ENCODE data around the gene FLT3. TPM values are rescaled to one million over a fixed set of nuclear protein-coding genes. Genes with fewer than 3 reads are reported as not detected.

The FLT3 gene
- total RNA-seq, 4 donors from 2014 or later = 0.06 to 1.8 (median 0.53) TPM

DNA sequence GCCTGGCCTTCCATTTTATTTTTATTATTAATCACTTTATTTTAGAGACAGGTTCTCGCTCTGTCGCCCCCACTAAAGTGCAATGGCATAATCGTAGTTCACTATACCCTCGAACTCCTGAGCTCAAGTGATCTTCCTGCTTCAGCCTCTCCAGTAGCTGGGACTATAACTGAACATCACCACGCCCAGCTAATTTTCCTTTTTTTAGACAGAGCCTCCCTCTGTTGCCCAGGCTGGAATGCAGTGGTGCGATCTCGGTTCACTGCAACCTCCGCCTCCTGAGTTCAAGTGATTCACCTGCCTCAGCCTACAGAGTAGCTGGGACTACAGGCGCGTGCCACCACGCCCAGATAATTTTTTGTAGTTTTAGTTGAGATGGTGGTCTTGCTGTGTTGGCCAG, 31.3 kb upstream of the FLT3 start:
- Histone ChIP-seq H3K4me3 (no peak overlapping the region), H3K4me1 (peaks cover 0 to 3% (median 0%) of the 10 kb centered on the region in 4 donors), H3K9me3 (no peaks in the 10 kb centered on the region), H3K36me3 (no peaks in the 10 kb centered on the region), H3K27me3 (peaks cover 0 to 5% (median 0%) of the 10 kb centered on the region in 4 donors), H3K27ac (replicated peaks in 1 of 4) (no peak overlapping the region)
- TF ChIP-seq, protein P1, sequence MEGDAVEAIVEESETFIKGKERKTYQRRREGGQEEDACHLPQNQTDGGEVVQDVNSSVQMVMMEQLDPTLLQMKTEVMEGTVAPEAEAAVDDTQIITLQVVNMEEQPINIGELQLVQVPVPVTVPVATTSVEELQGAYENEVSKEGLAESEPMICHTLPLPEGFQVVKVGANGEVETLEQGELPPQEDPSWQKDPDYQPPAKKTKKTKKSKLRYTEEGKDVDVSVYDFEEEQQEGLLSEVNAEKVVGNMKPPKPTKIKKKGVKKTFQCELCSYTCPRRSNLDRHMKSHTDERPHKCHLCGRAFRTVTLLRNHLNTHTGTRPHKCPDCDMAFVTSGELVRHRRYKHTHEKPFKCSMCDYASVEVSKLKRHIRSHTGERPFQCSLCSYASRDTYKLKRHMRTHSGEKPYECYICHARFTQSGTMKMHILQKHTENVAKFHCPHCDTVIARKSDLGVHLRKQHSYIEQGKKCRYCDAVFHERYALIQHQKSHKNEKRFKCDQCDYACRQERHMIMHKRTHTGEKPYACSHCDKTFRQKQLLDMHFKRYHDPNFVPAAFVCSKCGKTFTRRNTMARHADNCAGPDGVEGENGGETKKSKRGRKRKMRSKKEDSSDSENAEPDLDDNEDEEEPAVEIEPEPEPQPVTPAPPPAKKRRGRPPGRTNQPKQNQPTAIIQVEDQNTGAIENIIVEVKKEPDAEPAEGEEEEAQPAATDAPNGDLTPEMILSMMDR (IDR thresholded peaks at IDR 0.05) = no peak
- TF ChIP-seq EP300 (IDR thresholded peaks at IDR 0.05) = no peak
- TF ChIP-seq POLR2AphosphoS5 (IDR thresholded peaks at IDR 0.05) = no peak
- no peak for TF ChIP-seq POLR2A (IDR thresholded peaks at IDR 0.05; ENCODE audit: low read depth)
- WGBS = 91% methylated on average over 11 of the region's 11 CpGs
- DNase-seq (ENCODE audit: extremely low spot score) = no peak
- intact Hi-C loops (cut with DNase I) = no loop called here

DNA sequence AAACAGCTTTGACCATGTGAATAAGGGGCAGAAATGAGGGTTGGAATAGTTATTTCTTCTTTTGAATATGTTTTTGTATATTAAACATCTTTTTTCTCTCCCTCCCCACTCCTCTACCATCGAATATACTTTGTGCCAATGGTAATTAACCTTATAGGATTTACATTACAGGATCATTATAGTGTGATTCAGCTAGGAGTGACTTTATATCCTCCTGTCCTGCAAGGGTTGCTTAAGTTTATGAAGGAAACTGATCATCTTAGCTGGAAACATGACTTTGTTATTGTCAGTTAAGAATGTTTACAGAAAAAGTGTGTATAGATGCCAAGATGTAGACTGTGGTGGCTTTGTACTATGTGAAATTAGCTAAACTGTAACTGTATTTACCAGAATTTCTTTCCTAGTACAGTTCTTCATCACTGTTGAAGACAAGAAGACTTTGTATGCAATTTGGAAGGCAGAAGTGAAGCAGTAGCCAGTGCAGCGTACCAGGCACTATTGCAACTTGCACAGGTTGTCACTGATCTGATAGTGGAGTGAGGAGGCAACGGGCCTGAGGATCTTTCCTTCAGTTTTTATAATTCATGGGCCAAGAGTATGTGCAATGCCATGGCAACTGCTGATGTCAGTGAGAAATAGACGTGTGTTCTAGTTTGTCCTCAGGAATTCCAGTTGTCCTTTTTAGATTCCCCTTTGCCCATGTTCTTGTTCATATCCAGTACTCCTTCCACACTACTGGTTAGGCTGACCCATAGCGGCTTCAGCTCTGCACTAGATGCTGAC, 29.7 kb upstream of the FLT3 start:
- intact Hi-C loops (cut with DNase I) = no loop called here
- WGBS = 68% methylated on average over 5 of the region's 5 CpGs
- Histone ChIP-seq H3K27ac (replicated peaks in 1 of 4) (no peak overlapping the region), H3K4me1 (no peaks in the 10 kb centered on the region), H3K4me3 (no peak overlapping the region), H3K27me3 (peaks cover 0 to 5% (median 0%) of the 10 kb centered on the region in 4 donors), H3K36me3 (no peaks in the 10 kb centered on the region), H3K9me3 (no peaks in the 10 kb centered on the region)
- DNase-seq (ENCODE audit: extremely low spot score) = no peak
- TF ChIP-seq EP300 (IDR thresholded peaks at IDR 0.05) = no peak
- no peak for TF ChIP-seq POLR2AphosphoS5 (IDR thresholded peaks at IDR 0.05)
- TF ChIP-seq POLR2A (IDR thresholded peaks at IDR 0.05; ENCODE audit: low read depth) = no peak
- TF ChIP-seq, protein P1 (IDR thresholded peaks at IDR 0.05) = no peak

DNA sequence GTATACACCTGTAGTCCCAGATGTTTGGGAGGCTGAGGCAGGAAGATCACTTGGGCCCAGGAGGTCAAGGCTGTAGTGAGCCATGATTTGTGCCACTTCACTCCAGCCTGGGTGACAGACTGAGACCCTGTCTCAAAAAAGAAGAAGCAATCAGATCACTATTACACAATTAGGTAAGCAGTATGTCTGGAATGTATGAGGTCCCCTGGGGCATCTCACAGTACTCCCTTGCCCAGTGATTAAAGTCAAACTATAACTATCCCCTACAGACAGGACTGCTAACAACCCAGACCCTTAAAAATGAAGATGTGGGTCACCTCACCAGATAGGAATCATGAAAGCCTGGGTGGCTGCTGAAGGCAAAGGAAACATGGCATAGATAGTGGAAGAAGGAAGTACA, 28.6 kb upstream of the FLT3 start:
- no peaks in the 10 kb centered on the region for H3K4me1 ChIP-seq
- H3K27me3 ChIP-seq = peaks cover 0 to 8% (median 0%) of the 10 kb centered on the region in 4 donors
- intact Hi-C loops (cut with DNase I) = no loop called here
- no peaks in the 10 kb centered on the region for H3K36me3 ChIP-seq
- H3K27ac ChIP-seq (replicated peaks in 1 of 4) = no peak overlapping the region
- TF ChIP-seq, protein P1 (IDR thresholded peaks at IDR 0.05) = no peak
- no peak for TF ChIP-seq POLR2AphosphoS5 (IDR thresholded peaks at IDR 0.05)
- no peak for DNase-seq (ENCODE audit: extremely low spot score)
- no peak overlapping the region for H3K4me3 ChIP-seq
- no peaks in the 10 kb centered on the region for H3K9me3 ChIP-seq

DNA sequence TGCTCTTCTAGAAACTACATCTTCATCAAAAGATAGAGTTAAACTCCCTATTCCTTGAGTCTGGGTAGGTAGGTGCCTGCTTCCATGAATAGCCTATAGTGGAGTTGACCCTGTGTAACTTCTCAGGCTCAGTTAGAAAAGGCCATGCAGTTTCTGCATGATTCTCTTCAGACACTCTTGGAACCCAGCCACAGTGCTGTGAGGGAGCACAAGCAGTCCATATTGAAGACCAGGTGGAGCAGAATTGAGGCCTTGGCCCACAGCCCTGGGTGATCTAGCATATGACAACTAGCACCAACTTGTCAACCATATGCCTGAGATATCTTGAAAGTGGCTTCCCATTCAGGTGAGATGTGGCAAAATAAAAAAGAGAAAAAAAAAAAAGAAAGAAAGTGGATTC, 27.7 kb upstream of the FLT3 start:
- Histone ChIP-seq H3K36me3 (no peaks in the 10 kb centered on the region), H3K9me3 (no peaks in the 10 kb centered on the region), H3K4me3 (no peak overlapping the region), H3K27me3 (peaks cover 0 to 17% (median 0%) of the 10 kb centered on the region in 4 donors), H3K4me1 (no peaks in the 10 kb centered on the region), H3K27ac (replicated peaks in 1 of 4) (no peak overlapping the region)
- TF ChIP-seq, protein P1 (IDR thresholded peaks at IDR 0.05) = no peak
- no peak for TF ChIP-seq POLR2AphosphoS5 (IDR thresholded peaks at IDR 0.05)
- no peak for TF ChIP-seq EP300 (IDR thresholded peaks at IDR 0.05)
- TF ChIP-seq POLR2A (IDR thresholded peaks at IDR 0.05; ENCODE audit: low read depth) = no peak
- DNase-seq (ENCODE audit: extremely low spot score) = no peak
- intact Hi-C loops (cut with DNase I) = no loop called here

DNA sequence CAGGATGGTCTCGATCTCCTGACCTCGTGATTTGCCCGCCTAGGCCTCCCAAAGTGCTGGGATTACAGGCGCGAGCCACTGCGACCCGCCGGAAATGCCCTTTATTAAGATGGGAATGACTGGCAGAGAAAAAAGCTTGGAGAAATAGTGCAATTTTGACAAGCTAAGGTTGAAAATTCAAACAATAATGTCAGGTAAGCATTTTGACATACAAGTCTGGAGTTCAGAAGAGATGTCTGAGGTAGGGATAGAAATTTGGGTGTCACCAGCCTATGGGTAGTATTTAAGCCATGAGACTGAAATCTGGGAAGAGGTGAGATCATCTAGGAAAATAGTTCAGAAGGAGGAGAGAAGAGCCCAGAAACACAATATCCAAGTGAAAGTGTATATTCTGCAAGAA, 20.8 kb upstream of the FLT3 start:
- no peak overlapping the region for H3K4me3 ChIP-seq
- intact Hi-C loops (cut with DNase I) = no loop called here

More for the DNA sequence above, 20.8 kb upstream of the FLT3 start:
- H3K27ac ChIP-seq (replicated peaks in 1 of 4) = no peak overlapping the region
- H3K4me1 ChIP-seq = peaks cover 0 to 3% (median 1%) of the 10 kb centered on the region in 4 donors
- 97% methylated on average over 8 of the region's 8 CpGs for WGBS
- no peaks in the 10 kb centered on the region for H3K36me3 ChIP-seq
- H3K9me3 ChIP-seq = no peaks in the 10 kb centered on the region
- H3K27me3 ChIP-seq = peaks cover 0 to 37% (median 0%) of the 10 kb centered on the region in 4 donors
- no peak for DNase-seq (ENCODE audit: extremely low spot score)
- TF ChIP-seq EP300 (IDR thresholded peaks at IDR 0.05) = no peak
- no peak for TF ChIP-seq POLR2A (IDR thresholded peaks at IDR 0.05; ENCODE audit: low read depth)
- TF ChIP-seq, protein P1 (IDR thresholded peaks at IDR 0.05) = no peak
- no peak for TF ChIP-seq POLR2AphosphoS5 (IDR thresholded peaks at IDR 0.05)

All from esophagus muscularis mucosa (tissue), 4 donors.